Endothelial cell of umbilical vein (primary cell): Measurements from ENCODE around the gene MARK3. TPM values are rescaled to one million over a fixed set of nuclear protein-coding genes. Genes with fewer than 3 reads are reported as not detected.

Experiments used
- BruUV-seq: library from RNA; stranded (reverse); fragments of 400-500 nt; replicated peaks from 2 replicates; lab custom pipeline; 2021; lab: Mats Ljungman, UMichigan
- CTCF ChIA-PET: fragments of 300-600, 350-600 bp; sonication (Branson Sonifier 250); formaldehyde crosslinking; loops from one replicate; lab custom pipeline; 2021; ENCODE audit warnings: antibody characterized with exemption, inconsistent platforms; lab: Charles Lee
- POLR2A ChIA-PET: fragments of 300-600, 350-600 bp; sonication (Branson Sonifier 250); formaldehyde crosslinking; loops from one replicate; lab custom pipeline; 2021; ENCODE audit warnings: antibody characterized with exemption, inconsistent platforms; lab: Charles Lee
- DNase-seq: peaks from one replicate; pipeline ENCODE4 v3.0.0-alpha.2; 2011; ENCODE audit warnings: low read depth, low spot score
- FAIRE-seq: peaks from 2 replicates; lab custom pipeline; 2011; peaks lifted over from hg19 to GRCh38; lab: Jason Lieb, UNC
- H2AFZ ChIP-seq: 2 replicates; pipeline ENCODE4 v1.6.0; 2012; ENCODE audit warnings: low read depth, low read length, control low read depth, inconsistent platforms
- H3K27ac ChIP-seq: 2 replicates; pipeline ENCODE4 v1.5.1; 2011; ENCODE audit warnings: low read depth, mild to moderate bottlenecking, control low read depth, low read length, moderate library complexity; ENCODE audit not compliant: insufficient read depth
- H3K27me3 ChIP-seq, 2 experiments: 2 replicates each; pipeline versions ENCODE4 v1.6.0 to v1.6.1; 2011; ENCODE audit warnings: low read length in 2 of 2, mixed read lengths in 1 of 2; ENCODE audit not compliant: control insufficient read depth in 2 of 2, insufficient read depth in 2 of 2
- H3K36me3 ChIP-seq, 2 experiments: 2 replicates in 1 of 2; 3 replicates in 1 of 2; pipeline ENCODE4 v1.5.1; 2011; ENCODE audit warnings: low read length in 2 of 2, mild to moderate bottlenecking in 1 of 2, moderate library complexity in 1 of 2; ENCODE audit not compliant: control insufficient read depth in 2 of 2, insufficient read depth in 2 of 2; ENCODE audit errors: extremely low read depth in 1 of 2
- H3K4me1 ChIP-seq: 3 replicates; pipeline ENCODE4 v1.5.1; 2011; ENCODE audit warnings: mild to moderate bottlenecking, low read length; ENCODE audit not compliant: control insufficient read depth, insufficient read depth; ENCODE audit errors: extremely low read depth
- H3K4me2 ChIP-seq: 2 replicates; pipeline ENCODE4 v1.6.1; 2011; ENCODE audit warnings: low read length, control low read depth, mixed read lengths; ENCODE audit not compliant: insufficient read depth
- H3K4me3 ChIP-seq, 3 experiments: fragments of 200-600 bp in 1 of 3; sonication (generic), shearing (Covaris generic) in 1 of 3; replicated peaks in 1 of 3; 2 replicates each; pipeline ENCODE4 v1.5.1; 2011 to 2016; ENCODE audit warnings: control low read depth in 3 of 3, low read length in 3 of 3, mild to moderate bottlenecking in 2 of 3, inconsistent platforms in 1 of 3, low read depth in 1 of 3, moderate library complexity in 1 of 3; ENCODE audit not compliant: insufficient read depth in 1 of 3
- H3K79me2 ChIP-seq: 2 replicates; pipeline ENCODE4 v1.6.0; 2012; ENCODE audit warnings: low read length, inconsistent platforms; ENCODE audit not compliant: control insufficient read depth, insufficient read depth
- H3K9ac ChIP-seq: replicated peaks from 2 replicates; pipeline ENCODE3; 2011; ENCODE audit warnings: low read length, control low read depth; ENCODE audit not compliant: insufficient read depth; ENCODE audit errors: extremely low read depth
- H3K9me1 ChIP-seq: replicated peaks from 3 replicates; pipeline ENCODE4 v1.6.0; 2011; ENCODE audit warnings: mild to moderate bottlenecking, low read length; ENCODE audit not compliant: control insufficient read depth, insufficient read depth; ENCODE audit errors: extremely low read depth
- H3K9me3 ChIP-seq: replicated peaks from 2 replicates; pipeline ENCODE4 v1.5.1; 2012; ENCODE audit warnings: low read length, inconsistent platforms; ENCODE audit not compliant: control insufficient read depth, insufficient read depth
- H4K20me1 ChIP-seq: replicated peaks from 2 replicates; pipeline ENCODE3; 2011; ENCODE audit warnings: mild to moderate bottlenecking, low read length; ENCODE audit not compliant: control insufficient read depth, insufficient read depth; ENCODE audit errors: extremely low read depth
- EZH2 ChIP-seq: IDR thresholded peaks from 2 replicates; pipeline ENCODE4 v1.6.1; 2012; ENCODE audit warnings: borderline replicate concordance, low read depth, mild to moderate bottlenecking, moderate library complexity, low read length, inconsistent platforms; ENCODE audit not compliant: severe bottlenecking
- FOS ChIP-seq: IDR thresholded peaks from 2 replicates; pipeline ENCODE4 v1.6.1; 2011; ENCODE audit warnings: mild to moderate bottlenecking, low read length, moderate library complexity, borderline replicate concordance; ENCODE audit not compliant: insufficient read depth
- GATA2 ChIP-seq: IDR thresholded peaks from 2 replicates; pipeline ENCODE4 v1.7.0; 2011; ENCODE audit warnings: low read depth, mild to moderate bottlenecking, moderate library complexity, mixed read lengths, low read length; ENCODE audit not compliant: insufficient read length, insufficient read depth
- JUN ChIP-seq: IDR thresholded peaks from 2 replicates; pipeline ENCODE4 v1.6.1; 2011; ENCODE audit warnings: borderline replicate concordance, low read depth; ENCODE audit not compliant: insufficient read length, insufficient read depth
- MAX ChIP-seq: IDR thresholded peaks from 2 replicates; pipeline ENCODE4 v1.6.1; 2011; ENCODE audit not compliant: insufficient read depth, insufficient read length
- MYC ChIP-seq: IDR thresholded peaks from one replicate; pipeline ENCODE4 v1.6.1; 2011; ENCODE audit warnings: mild to moderate bottlenecking, low read depth, low read length
- POLR2A ChIP-seq: IDR thresholded peaks from 2 replicates; pipeline ENCODE4 v1.6.1; 2012; ENCODE audit warnings: low read depth, mild to moderate bottlenecking, control low read depth, low read length
- POLR2AphosphoS5 ChIP-seq: IDR thresholded peaks from 2 replicates; pipeline ENCODE4 v1.6.1; 2012; ENCODE audit warnings: low read depth, mild to moderate bottlenecking, control low read depth, low read length, moderate library complexity; ENCODE audit not compliant: insufficient read depth
- dilution Hi-C: fragments of 300-500 bp; cut with MboI; formaldehyde crosslinking; loops from one replicate; pipeline ENCODE4 v1.15.0; 2019; ENCODE audit warnings: low sequenced_read_pairs; ENCODE audit not compliant: extremely low pct_ligation_motif_present
- intact Hi-C: fragments of 100-400 bp; cut with micrococcal nuclease; formaldehyde crosslinking; loops from one replicate; pipeline ENCODE4 v1.10.0; 2022
- polyA plus RNA-seq, 4 experiments: library from polyadenylated mRNA; depleted of rRNA in 3 of 4; stranded (reverse) in 3 of 4; unstranded in 1 of 4; fragments of >200 nt; gene quantifications; 2 replicates each; pipeline versions ENCODE4 v1.2.1 to v1.2.3, GENCODE V29; 2011 to 2012; ENCODE audit warnings: missing spikeins in 1 of 4
- total RNA-seq: library from RNA; stranded (reverse); gene quantifications from 2 replicates; pipeline ENCODE4 v1.2.3, GENCODE V29; 2021
- TF ChIP-seq, protein P1 (sequence below), 2 donors: IDR thresholded peaks; 1 replicate in 1 of 2; 2 replicates in 1 of 2; pipeline ENCODE4 v1.5.1; 2011; ENCODE audit warnings: low read length in 2 of 2, mild to moderate bottlenecking in 2 of 2, moderate library complexity in 2 of 2, control low read depth in 1 of 2, inconsistent platforms in 1 of 2, low read depth in 1 of 2; ENCODE audit not compliant: insufficient read depth in 1 of 2; ENCODE audit errors: extremely low read depth in 1 of 2

Gene MARK3
- total and polyA plus RNA-seq, 2 donors (not counting 3 experiments of a cell fraction or from before 2014, with no cell fraction given): 46.6 to 96.1 TPM

GRCh38 chr14:103372017-103372416, 13.2 kb upstream of the MARK3 start:
- H3K4me3 ChIP-seq: no peak overlapping the region
- H3K27me3 ChIP-seq: no peaks in the 10 kb centered on the region
- peaks cover 4% of the 10 kb centered on the region for H3K4me1 ChIP-seq
- BruUV-seq: no TSS peak
- no peak overlapping the region for H3K4me2 ChIP-seq
- dilution Hi-C loops: no loop called here
- H3K9ac ChIP-seq: no peak overlapping the region
- peak; percentile 28 for FAIRE-seq
- no peak for TF ChIP-seq POLR2A
- no peak for TF ChIP-seq GATA2
- TF ChIP-seq MYC: no peak
- no peak for TF ChIP-seq FOS
- TF ChIP-seq JUN: no peak
- POLR2A ChIA-PET: interaction anchor here (0.6 to 1.1 kb wide), 3 partner anchors 17 to 38 kb away, joined by 3 to 9 read pairs (median 7); partner anchors contain the start of gene EIF5
- H3K9me3 ChIP-seq: no peaks in the 10 kb centered on the region
- H4K20me1 ChIP-seq: no peaks in the 10 kb centered on the region
- intact Hi-C loops: loop anchor here (1.0 kb wide), 1 partner anchor 13 kb away; the partner anchor contains the start of gene MARK3
- CTCF ChIA-PET: interaction anchor here (2.5 kb wide), 1 partner anchor 19 kb away, joined by 13 read pairs; no protein-coding TSS in a partner anchor
- no peak overlapping the region for H2AFZ ChIP-seq
- peak overlapping the region; percentile 1 for H3K27ac ChIP-seq
- H3K9me1 ChIP-seq: no peaks in the 10 kb centered on the region
- DNase-seq: no peak
- H3K36me3 ChIP-seq: no peaks in the 10 kb centered on the region
- no peaks in the 10 kb centered on the region for H3K79me2 ChIP-seq

GRCh38 chr14:103372552-103373304, 12.5 kb upstream of the MARK3 start:
- TSS peak; percentile 89 for BruUV-seq
- no peaks in the 10 kb centered on the region for H3K79me2 ChIP-seq
- FAIRE-seq (peak; percentile 99), DNase-seq (peak; percentile 87)
- dilution Hi-C loops: no loop called here
- H2AFZ ChIP-seq: peak overlapping the region; percentile 2
- no peaks in the 10 kb centered on the region for H3K9me3 ChIP-seq
- peak; percentile 98 for TF ChIP-seq FOS
- no peak for TF ChIP-seq POLR2A
- TF ChIP-seq EZH2: no peak
- TF ChIP-seq MAX: no peak
- TF ChIP-seq, protein P1, sequence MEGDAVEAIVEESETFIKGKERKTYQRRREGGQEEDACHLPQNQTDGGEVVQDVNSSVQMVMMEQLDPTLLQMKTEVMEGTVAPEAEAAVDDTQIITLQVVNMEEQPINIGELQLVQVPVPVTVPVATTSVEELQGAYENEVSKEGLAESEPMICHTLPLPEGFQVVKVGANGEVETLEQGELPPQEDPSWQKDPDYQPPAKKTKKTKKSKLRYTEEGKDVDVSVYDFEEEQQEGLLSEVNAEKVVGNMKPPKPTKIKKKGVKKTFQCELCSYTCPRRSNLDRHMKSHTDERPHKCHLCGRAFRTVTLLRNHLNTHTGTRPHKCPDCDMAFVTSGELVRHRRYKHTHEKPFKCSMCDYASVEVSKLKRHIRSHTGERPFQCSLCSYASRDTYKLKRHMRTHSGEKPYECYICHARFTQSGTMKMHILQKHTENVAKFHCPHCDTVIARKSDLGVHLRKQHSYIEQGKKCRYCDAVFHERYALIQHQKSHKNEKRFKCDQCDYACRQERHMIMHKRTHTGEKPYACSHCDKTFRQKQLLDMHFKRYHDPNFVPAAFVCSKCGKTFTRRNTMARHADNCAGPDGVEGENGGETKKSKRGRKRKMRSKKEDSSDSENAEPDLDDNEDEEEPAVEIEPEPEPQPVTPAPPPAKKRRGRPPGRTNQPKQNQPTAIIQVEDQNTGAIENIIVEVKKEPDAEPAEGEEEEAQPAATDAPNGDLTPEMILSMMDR (IDR thresholded peaks at IDR 0.05; ENCODE audit: extremely low read depth in 1 of 2, insufficient read depth in 1 of 2, low read depth in 1 of 2, low read length in 2 of 2): no peak
- peak; percentile 51 for TF ChIP-seq JUN
- TF ChIP-seq MYC: no peak
- TF ChIP-seq POLR2AphosphoS5: peak; percentile 64
- TF ChIP-seq GATA2: no peak
- H4K20me1 ChIP-seq: no peaks in the 10 kb centered on the region
- no peaks in the 10 kb centered on the region for H3K36me3 ChIP-seq
- H3K4me1 ChIP-seq: peaks cover 4% of the 10 kb centered on the region
- H3K4me2 ChIP-seq: no peak overlapping the region
- H3K9ac ChIP-seq: no peak overlapping the region
- POLR2A ChIA-PET: interaction anchor here (0.6 to 1.1 kb wide), 6 partner anchors 17 to 551 kb away, joined by 3 to 9 read pairs (median 5); partner anchors contain the start of gene EIF5
- peak overlapping the region; percentile 1 for H3K27ac ChIP-seq
- CTCF ChIA-PET: interaction anchor here (1.1 to 2.5 kb wide), 2 partner anchors 12 to 18 kb away, joined by 4 to 13 read pairs; no protein-coding TSS in a partner anchor
- H3K4me3 ChIP-seq: no peak overlapping the region
- intact Hi-C loops: loop anchor here (1.0 kb wide), 1 partner anchor 13 kb away; the partner anchor contains the start of gene MARK3
- H3K27me3 ChIP-seq: no peaks in the 10 kb centered on the region
- H3K9me1 ChIP-seq: no peaks in the 10 kb centered on the region
